GM21526 (cell line): ENCODE results near the gene OXSR1.
"Not testable (repeated sequence)": the region's sequence is repeated elsewhere in the genome, so short reads cannot be mapped to it uniquely, and the experiment has no call there.

Experiments used
- ATAC-seq: cut with Tn5 transposase; IDR thresholded peaks from one replicate; pipeline ENCODE4 v1.9.1; 2021; ENCODE audit warnings: moderate library complexity; ENCODE audit not compliant: unreplicated experiment, low FRiP score

The OXSR1 gene

DNA sequence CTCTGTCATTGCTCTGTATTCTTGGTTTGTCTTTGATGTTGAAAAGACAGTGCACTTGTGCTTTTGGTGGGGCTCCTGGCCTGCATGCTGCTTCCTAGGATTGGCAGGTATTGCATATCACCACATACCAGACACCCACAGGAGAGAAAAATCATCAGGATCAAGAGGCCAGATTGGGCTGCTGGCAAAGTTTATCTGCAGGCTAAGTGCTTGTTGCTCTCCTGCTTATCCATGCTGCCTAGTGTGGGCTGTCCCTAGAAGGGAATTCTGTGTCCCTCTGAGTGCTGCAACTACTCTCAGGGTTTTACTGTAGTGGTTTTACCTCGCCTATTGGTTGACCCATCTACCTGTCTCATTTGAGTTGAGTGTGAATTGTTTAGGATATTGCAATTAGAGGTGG lies 99.4 kb downstream of the OXSR1 start:
- no peak for ATAC-seq

DNA sequence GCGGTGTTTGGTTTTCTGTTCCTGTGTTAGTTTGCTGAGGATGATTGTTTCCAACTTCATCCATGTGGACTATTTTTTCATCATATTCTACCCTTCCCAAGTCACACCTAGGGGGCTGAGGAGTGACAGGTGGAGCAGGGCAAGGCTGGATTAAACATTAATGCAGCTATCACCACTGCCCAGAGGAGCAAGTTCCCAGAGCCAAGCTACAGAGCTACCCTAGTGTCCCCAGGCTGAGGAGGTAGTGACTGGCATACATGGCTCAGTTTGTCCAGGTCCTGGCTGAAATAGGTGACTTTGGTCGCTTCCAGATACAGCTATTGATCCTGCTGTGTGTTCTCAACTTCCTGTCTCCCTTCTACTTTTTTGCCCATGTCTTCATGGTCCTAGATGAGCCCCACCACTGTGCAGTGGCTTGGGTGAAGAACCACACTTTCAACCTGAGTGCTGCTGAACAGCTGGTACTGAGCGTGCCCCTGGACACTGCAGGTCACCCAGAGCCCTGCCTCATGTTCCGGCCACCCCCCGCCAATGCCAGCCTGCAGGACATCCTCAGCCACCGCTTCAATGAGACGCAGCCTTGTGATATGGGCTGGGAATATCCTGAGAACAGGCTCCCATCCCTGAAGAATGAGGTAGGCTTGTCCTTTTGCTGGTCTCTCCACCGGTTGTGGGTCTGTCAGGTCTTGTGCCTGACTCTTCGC lies 100.4 kb downstream of the OXSR1 start, which contains the start of gene SLC22A13:
Gene SLC22A13 (plus strand): TSS at position 209 of the 704 bp plus-strand sequence. CDS start 49 bp downstream, at position 258.
- no peak for ATAC-seq

DNA sequence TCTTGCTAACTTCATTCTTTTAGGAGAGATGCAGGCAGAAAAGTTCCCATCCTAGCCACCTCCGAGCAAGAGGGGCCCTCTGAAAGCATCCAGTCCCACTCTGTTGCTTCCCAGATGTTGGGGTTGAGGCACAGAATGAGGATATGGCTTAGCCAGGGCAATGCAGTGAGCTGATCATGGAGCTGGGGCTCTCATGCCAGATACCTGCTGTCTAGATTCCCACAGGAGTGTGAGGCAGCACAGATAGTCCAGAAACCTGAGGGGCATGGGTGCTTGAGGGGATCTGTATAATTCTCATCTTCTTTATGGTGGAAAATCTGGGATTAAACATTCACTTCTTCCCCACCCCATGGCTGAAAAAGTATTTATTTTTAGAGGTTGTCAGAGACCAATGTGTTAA lies 101.5 kb downstream of the OXSR1 start:
- ATAC-seq: no peak

DNA sequence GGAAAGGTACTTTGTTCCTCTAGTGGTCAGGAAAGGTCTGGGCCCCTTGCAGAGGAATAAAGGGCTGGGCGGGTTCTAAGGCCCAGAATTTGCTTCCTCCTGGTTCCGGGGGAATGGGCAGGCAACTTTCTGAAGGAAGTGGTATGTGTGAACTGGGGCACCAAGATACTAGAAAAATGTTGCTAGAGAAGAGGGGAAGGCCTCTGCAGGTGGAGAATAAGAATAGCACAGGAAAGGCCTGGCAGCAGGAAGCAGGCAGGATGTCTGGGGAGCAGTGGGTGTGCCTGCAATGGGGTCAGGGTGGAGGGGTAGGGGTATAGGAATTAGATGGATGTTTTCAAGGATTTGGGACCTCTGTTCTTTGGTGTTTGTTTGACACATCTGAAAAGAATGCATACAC lies 102.3 kb downstream of the OXSR1 start:
- no peak for ATAC-seq

DNA sequence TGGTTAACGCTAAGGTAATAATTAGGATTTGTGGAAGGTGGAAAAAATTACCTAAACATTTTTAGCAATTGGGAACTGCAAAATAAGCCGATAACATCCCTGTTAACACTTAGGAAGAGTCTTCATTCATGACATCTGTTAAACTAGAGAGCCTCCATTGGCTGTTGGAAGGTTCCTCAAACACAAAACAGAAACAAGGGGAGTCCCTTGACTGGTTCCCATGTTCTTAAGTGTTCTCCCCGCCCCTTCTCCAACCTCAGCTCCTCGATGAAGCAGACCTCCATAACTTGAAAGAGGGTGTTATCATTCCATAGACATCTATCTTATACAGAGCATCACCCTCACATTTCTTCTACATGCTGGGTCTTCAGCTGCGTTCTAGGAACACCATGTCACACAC lies 102.8 kb downstream of the OXSR1 start:
- ATAC-seq: no peak

DNA sequence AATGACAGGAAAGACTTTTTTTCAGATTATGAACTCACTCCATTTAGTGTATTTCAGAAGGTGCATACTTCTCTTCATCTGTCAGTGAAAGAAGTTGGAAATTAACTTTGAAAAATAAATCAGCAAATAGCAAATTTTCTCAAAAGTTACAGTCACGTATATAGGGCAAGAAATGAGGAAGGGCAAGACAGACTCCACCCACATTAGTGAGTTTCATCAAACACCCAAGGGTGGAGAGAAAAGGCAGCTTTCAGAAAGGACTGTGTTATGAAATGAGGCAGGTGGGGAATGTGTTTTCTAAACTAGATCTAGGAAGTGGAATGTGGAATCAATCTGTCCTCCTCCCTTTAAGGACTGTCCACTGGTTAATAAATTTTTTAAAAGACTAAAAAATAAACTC lies 103.2 kb downstream of the OXSR1 start:
- ATAC-seq: peak; percentile 57

DNA sequence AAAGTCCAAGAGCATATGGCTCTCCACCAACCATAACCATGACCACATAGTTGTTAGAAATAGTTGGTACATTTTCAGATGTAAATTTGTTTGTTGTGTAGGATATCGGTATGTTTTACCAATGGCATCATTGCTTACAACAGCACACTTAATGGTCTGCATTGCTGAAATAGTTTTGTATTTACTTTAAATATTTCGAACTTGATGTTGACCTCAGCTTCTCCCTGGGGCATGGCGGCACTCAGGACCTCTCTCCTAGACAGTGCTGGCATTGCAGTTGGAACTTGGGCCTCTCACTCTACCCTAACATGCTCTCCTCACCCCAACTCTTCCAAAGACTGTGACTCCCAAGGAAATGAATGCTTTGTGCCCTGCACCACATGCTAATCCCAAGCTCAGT lies 105.3 kb downstream of the OXSR1 start:
- no peak for ATAC-seq

DNA sequence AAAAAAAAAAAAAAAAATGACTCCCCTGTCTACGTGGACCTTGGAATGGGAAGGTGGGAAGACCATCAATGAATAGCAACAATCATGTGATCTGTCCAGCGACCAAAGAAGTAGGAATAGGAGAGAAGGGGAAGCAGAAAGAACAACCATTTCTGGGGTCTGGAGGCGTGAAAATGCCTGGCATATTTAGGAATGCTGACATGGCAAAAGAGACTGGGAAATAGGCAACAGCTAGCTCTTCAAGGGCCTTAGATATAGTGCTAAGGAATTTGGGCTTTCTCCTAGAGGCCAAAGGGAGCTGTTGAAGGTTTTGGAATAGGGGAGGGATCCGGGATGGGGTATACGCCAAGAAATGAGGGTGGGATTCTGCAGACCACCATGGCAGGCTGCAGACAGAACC lies 106.2 kb downstream of the OXSR1 start:
- ATAC-seq: no peak

DNA sequence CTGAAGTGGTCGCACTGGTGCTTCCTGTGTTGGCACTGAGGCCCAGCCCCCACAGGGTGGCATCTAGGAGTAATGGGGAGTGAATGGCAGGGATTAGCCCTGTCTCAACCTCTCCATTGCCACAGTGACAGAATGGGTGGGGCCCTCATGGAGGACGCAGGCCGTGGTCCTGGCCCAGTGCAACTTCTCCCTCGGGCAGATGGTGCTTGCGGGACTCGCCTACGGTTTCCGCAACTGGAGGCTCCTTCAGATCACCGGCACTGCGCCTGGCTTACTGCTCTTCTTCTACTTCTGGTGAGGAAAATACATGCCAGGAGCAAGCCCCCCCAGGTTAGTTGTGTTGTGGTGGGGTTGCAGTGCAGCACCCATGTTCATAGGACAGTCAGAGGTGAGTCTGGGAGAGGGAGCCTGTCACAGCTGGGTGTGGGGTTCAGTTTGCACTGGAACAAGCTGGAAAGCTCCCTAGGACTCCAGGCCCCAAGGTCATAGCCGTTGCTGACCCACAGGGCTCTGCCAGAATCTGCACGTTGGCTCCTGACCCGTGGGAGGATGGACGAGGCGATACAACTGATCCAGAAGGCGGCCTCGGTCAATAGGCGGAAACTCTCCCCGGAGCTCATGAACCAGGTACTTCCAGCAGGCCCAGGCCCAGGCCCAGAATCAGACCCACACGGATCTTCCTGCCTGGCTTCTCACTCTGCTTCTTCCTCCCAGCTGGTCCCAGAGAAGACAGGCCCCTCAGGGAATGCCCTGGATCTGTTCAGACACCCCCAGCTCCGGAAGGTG lies 109.7 kb downstream of the OXSR1 start:
- ATAC-seq: no peak

DNA sequence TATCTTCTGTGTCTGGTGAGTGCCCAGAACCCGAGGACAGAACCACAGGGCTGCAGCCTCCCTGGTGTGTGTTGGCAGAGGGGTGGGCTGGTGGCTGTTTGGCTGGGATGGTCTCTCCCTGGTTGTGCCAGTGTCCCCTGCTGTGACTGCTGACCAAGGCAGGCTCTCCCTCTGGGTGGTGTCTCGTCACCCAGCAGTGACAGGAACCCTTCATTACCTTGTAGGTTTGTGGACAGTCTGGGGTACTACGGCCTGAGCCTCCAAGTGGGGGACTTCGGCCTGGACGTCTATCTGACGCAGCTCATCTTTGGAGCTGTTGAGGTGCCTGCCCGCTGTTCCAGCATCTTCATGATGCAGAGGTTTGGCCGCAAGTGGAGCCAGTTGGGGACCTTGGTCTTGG lies 110.3 kb downstream of the OXSR1 start:
- no peak for ATAC-seq

DNA sequence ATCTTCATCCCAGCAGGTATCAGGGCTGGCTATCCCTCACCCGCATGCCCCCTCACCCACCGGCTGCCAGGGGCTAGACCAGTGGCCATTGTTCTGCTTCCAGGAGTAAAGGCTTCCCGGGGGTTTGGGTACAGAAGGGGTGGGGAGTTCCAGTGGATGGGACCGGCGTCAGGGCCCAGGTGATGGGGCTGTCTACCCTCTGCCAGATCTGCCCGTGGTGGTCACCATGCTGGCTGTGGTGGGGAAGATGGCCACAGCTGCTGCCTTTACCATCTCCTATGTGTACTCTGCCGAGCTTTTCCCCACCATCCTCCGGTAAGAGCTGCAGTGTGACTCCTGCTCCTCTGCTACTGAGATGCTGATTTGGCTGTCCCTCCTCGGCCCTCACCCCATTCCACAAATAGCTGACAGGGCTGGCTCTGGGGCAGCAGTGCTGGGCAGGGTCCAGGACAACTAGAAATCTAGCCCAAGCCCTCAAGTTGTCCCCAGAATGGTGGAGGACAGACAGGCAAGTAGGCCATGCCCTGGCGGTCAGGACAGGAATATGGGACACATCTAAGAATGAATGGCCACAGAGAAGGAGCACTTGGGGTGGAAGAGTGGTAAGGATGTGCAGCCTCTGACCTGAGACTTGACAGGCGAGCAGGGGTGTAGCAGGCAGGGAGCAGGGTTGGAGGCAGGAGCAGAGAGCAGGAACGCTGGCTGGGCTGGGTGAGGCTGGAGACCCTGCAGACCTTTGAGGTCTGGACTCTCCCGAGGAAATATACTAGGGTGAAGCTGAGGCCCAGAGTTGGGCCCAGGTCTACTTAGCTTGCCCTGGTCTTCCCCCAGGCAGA lies 111.0 kb downstream of the OXSR1 start:
- ATAC-seq: no peak

DNA sequence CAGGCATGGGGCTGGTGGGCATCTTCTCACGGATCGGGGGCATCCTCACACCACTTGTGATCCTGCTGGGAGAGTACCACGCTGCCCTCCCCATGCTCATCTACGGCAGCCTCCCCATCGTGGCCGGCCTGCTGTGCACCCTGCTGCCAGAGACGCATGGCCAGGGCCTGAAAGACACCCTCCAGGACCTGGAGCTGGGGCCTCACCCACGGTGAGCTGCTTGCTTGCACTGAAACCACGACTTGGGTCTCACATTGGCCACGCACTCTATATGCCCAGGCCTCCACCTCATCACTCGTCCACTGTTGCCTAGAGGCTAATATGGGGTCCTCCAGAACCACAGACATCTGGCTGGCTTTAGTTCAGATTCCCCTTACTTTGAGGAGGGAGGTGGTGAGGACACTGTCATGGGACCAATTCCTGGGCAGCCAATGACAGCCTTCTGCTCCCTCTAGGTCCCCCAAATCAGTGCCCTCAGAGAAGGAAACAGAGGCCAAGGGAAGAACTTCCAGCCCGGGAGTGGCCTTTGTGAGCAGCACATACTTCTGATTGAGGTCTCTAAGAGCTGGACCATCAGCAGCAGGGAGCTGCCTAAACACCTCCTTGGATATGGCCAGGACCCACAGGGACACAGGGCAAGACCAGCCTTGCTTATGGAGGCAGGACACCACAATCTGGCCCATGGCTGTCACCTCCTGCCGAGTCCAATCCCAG lies 111.7 kb downstream of the OXSR1 start:
- no peak for ATAC-seq

DNA sequence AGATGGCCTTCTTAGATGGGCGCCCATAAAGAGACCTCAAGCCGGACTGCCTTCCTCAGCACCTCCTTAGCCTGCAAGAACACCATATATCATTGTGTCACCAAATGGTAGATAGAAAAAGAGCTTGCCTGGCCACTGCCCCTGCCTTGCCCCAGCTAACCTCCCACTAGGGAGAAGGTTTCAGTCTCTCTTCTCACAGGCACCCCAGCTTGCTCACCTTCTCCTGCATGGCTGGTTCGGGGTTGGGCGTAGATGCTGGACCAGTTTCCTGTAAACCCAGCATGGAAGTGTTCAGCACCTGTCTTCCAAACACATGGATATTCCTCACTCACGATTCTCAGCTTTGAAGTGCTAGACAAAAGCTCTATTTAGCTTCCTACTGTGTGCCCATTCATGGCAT lies 113.5 kb downstream of the OXSR1 start:
- ATAC-seq: no peak

DNA sequence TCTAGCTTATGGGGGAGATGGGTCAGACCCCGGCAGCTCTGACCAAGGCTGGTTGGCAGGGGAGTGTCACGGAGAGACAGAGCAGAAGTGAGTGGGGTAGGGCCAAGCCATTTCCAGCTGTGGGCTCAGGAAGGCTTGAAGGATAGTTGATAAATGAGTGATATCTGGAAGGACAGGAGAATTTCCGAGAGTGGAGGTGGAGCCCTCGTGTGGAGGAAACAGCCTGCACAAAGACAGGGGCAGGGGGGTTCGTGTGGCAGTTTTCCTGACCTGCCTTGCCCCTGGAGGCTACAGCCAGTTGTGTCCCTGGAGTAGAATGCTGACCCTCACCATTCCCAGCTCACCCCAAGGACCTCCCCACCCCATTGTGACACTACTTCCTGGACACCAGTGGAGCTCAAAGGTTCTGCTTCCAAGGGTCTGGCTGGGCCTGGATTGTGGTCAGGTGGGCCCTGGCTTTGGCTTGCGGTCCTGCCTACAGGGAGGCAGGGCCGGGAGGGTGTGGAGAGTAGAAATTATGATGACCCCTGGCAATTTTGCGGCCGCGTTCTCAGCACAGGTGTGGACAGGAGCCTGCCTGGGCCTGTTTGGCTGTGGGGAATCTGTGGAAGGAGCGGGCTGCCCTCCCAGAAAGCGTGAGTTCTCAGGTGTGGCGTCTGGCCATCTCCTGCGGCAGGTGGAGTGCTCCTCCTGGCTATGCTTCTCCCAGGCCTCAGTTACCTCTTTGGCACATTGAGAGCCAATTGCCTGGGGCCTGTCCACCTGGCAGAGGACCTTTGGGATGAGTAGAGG lies 116.8 kb downstream of the OXSR1 start, which contains the start of gene SLC22A14:
Gene SLC22A14 (plus strand): TSS at position 400 of the 792 bp plus-strand sequence. CDS start 23,733 bp downstream, outside the sequence.
- no peak for ATAC-seq

DNA sequence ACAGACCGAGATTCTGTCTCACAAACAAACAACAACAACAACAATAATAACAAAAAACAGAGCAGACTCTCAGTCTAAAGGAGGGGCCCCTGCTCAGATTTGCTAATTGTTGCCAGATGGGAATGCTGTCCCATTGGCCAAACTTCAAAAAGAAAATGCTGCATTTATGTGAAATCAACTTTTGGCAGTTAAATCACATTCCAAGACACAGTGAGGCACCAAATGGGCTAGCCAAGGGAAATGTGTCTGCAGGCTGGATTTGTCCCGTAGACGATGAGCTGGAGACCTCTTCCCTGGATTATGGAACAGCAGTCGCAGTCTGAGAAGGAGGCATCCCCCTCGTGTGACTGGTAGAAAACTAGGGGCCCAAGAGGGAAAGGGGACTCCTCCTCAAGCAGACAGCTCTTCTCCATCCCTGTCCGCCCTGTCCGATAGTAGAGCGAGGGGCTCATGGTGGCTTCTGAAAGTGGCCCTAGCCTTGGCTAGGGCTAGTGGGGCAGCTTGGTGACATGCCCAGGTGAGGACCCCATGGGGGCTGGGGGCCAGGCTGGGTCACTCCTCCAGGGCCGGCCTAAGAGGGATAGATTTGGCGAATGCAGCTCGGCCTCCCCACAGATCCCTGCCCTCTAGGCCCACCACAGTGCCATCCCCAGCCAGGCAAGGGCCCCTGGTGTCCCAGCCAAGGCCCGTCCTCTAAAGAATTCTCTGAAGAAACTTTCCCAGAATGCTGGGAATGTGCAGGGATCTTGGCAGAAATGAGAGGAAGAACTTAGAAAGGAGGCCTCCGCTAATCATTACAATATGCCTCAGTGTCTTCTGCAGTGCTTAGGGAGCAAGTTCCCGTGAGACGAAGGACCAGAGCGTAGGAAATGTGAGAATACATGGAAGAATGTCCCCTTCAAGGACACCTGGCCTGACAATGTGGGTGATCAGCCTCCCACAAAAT lies 118.7 kb downstream of the OXSR1 start:
- no peak for ATAC-seq

DNA sequence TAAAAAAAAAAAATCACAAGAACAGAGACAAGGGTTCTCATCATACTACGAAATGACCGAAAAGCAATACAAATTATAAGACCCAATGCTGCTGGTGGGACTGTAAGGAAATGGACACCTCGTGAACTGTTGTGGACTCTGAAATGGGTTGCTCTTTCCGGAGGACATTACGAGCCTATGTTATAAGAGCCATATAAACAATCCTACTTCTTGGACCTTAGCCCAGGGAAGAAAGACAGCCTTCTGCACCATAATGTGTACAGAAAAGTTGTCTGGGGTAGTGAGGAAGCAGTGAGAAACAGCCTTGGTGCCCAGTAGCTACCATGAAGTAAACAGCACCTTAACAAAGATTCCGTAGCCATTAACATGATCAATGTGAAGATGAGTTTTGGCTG lies 119.4 kb downstream of the OXSR1 start:
- ATAC-seq: no peak

DNA sequence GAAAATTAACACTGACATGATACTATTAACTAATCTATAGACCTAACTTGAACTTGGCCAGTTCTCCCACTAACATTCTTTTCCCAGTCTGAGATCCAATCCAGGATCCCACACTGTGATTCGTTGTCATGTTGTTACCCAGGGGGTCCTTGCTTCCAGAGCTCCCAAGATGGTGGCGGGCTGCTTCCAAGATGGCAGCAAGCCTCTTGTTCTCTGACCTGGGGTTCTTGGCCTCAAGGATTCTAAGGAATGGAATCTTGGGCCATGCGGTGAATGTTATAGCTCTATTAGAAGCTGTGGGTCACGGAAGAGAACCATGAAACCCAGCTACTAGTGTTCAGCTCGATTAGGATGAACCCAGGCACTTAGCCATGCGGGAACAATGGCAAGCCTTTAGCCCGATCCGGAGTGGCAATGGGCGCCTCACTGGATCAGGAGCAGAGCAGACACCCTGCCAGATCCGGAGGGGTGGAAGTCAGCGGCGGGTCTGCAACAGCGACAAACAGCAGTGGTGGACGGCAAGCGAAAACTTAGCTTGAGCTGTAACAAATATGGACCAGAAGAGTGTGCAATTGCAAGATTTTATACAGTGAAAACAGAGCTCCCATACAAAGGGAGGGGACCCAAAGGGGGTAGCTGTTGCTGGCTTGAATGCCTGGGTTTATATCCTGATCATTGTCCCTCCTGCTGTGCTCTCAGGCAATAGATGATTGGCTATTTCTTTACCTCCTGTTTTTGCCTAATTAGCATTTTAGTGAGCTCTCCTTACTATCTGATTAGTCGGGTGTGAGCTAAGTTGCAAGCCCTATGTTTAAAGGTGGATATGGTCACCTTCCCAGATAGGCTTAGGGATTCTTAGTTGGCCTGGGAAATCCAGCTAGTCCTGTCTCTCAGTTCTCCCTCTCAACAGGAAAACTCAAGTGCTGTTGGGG lies 124.2 kb downstream of the OXSR1 start:
- not testable (repeated sequence) for ATAC-seq
